Tibial nerve (tissue), 4 donors: ENCODE measurements around the gene CCDC175. TPM values are rescaled to one million over a fixed set of nuclear protein-coding genes. Genes with fewer than 3 reads are reported as not detected.

Source experiments
- DNase-seq, 2 donors: peaks; one replicate each; pipeline ENCODE4 v3.0.0-alpha.2; 2019; ENCODE audit warnings: low spot score in 2 of 2
- H3K27ac ChIP-seq, 4 donors: fragments of 200-600 bp; sonication (generic) in 3 of 4; one replicate each; pipeline ENCODE4 v1.5.1; 2017 to 2019; ENCODE audit warnings: mild to moderate bottlenecking in 1 of 4
- H3K27me3 ChIP-seq, 2 donors: fragments of 200-600 bp; sonication (generic) in 1 of 2; one replicate each; pipeline versions ENCODE4 v1.5.1 to v1.6.0; 2017 to 2019
- H3K36me3 ChIP-seq, 3 donors: fragments of 200-600 bp; sonication (generic); one replicate each; pipeline ENCODE4 v1.5.1; 2018 to 2019
- H3K4me1 ChIP-seq, 4 donors: fragments of 200-600 bp; sonication (generic) in 3 of 4; one replicate each; pipeline ENCODE4 v1.5.1; 2017 to 2019
- H3K4me3 ChIP-seq, 4 donors: fragments of 200-600 bp; sonication (generic) in 3 of 4; one replicate each; pipeline ENCODE4 v1.5.1; 2017 to 2019; ENCODE audit warnings: mild to moderate bottlenecking in 1 of 4, moderate library complexity in 1 of 4
- H3K9me3 ChIP-seq, 4 donors: fragments of 200-600 bp; sonication (generic) in 3 of 4; one replicate each; pipeline ENCODE4 v1.5.1; 2017 to 2019
- CTCF ChIP-seq, 5 experiments: fragments of 200-600 bp in 3 of 5; fragments of 450-650 bp in 2 of 5; sonication (generic) in 3 of 5; IDR thresholded peaks; one replicate each; pipeline ENCODE4 v1.5.1; 2016 to 2019; ENCODE audit warnings: antibody characterized with exemption in 5 of 5, mild to moderate bottlenecking in 3 of 5, moderate library complexity in 2 of 5
- EP300 ChIP-seq, 2 donors: sonication (generic); formaldehyde crosslinking; IDR thresholded peaks; one replicate each; pipeline ENCODE4 v1.6.1; 2017; ENCODE audit warnings: antibody characterized with exemption in 2 of 2, mild to moderate bottlenecking in 1 of 2
- POLR2A ChIP-seq, 2 donors: fragments of 450-650 bp; IDR thresholded peaks; one replicate each; pipeline ENCODE4 v1.6.1; 2017; ENCODE audit warnings: antibody characterized with exemption in 2 of 2, mild to moderate bottlenecking in 2 of 2, moderate library complexity in 2 of 2
- WGBS, 2 donors: methylation state at CpG; one replicate each; pipeline ENCODE4 v1.1.5; 2018; 5-methylcytosine and 5-hydroxymethylcytosine counted together
- total RNA-seq, 4 donors: library from RNA; depleted of rRNA; stranded (reverse); fragments of >200 nt; gene quantifications; one replicate each; pipeline ENCODE4 v1.1.0, GENCODE V29; 2016

The CCDC175 gene
- total RNA-seq, 4 donors from 2014 or later: not detected

GRCh38 chr14:59566725-59567124, 9.9 kb downstream of the CCDC175 start:
- WGBS, 2 donors: 76 to 79% methylated on average over 3 of the region's 3 CpGs
- no peak overlapping the region for H3K4me3 ChIP-seq
- no peaks in the 10 kb centered on the region for H3K27me3 ChIP-seq
- no peaks in the 10 kb centered on the region for H3K36me3 ChIP-seq
- no peak for DNase-seq
- no peak overlapping the region for H3K27ac ChIP-seq
- H3K9me3 ChIP-seq: peaks cover 0 to 6% (median 0%) of the 10 kb centered on the region in 4 donors
- TF ChIP-seq EP300 (IDR thresholded peaks at IDR 0.05) (no peak), CTCF (IDR thresholded peaks at IDR 0.05) (no peak), POLR2A (IDR thresholded peaks at IDR 0.05) (no peak)
- H3K4me1 ChIP-seq: no peaks in the 10 kb centered on the region

GRCh38 chr14:59566296-59566695, 10.3 kb downstream of the CCDC175 start:
- Histone ChIP-seq H3K27me3 (no peaks in the 10 kb centered on the region), H3K27ac (no peak overlapping the region), H3K36me3 (no peaks in the 10 kb centered on the region), H3K4me3 (no peak overlapping the region), H3K4me1 (no peaks in the 10 kb centered on the region), H3K9me3 (peaks cover 0 to 6% (median 0%) of the 10 kb centered on the region in 4 donors)
- DNase-seq: no peak
- WGBS, 2 donors: 25 to 36% methylated on average over 1 of the region's 1 CpG
- no peak for TF ChIP-seq EP300 (IDR thresholded peaks at IDR 0.05)
- no peak for TF ChIP-seq POLR2A (IDR thresholded peaks at IDR 0.05)
- TF ChIP-seq CTCF (IDR thresholded peaks at IDR 0.05): no peak

- Histone ChIP-seq H3K27me3 (no peaks in the 10 kb centered on the region), H3K4me1 (no peaks in the 10 kb centered on the region), H3K36me3 (no peaks in the 10 kb centered on the region), H3K9me3 (peaks cover 0 to 4% (median 0%) of the 10 kb centered on the region in 4 donors), H3K27ac (no peak overlapping the region), H3K4me3 (no peak overlapping the region)
- TF ChIP-seq CTCF (IDR thresholded peaks at IDR 0.05): no peak
- no peak for TF ChIP-seq POLR2A (IDR thresholded peaks at IDR 0.05)
- no peak for TF ChIP-seq EP300 (IDR thresholded peaks at IDR 0.05)
- DNase-seq: no peak
- 71% methylated on average over 1 of the region's 1 CpG for WGBS, 2 donors
Measured at GRCh38 chr14:59565087-59565486, 11.5 kb downstream of the CCDC175 start.

- DNase-seq: no peak
- no peaks in the 10 kb centered on the region for H3K27me3 ChIP-seq
- H3K36me3 ChIP-seq: no peaks in the 10 kb centered on the region
- WGBS, 2 donors: 28 to 39% methylated on average over 2 of the region's 2 CpGs
- no peaks in the 10 kb centered on the region for H3K9me3 ChIP-seq
- no peak for TF ChIP-seq POLR2A (IDR thresholded peaks at IDR 0.05)
- TF ChIP-seq EP300 (IDR thresholded peaks at IDR 0.05): no peak
- no peak for TF ChIP-seq CTCF (IDR thresholded peaks at IDR 0.05)
- no peak overlapping the region for H3K27ac ChIP-seq
- no peaks in the 10 kb centered on the region for H3K4me1 ChIP-seq
- H3K4me3 ChIP-seq: no peak overlapping the region
Measured at GRCh38 chr14:59564366-59564765, 12.2 kb downstream of the CCDC175 start.

GRCh38 chr14:59547310-59547709, 29.3 kb downstream of the CCDC175 start:
- no peak for TF ChIP-seq CTCF (IDR thresholded peaks at IDR 0.05)
- no peak for TF ChIP-seq EP300 (IDR thresholded peaks at IDR 0.05)
- no peak for TF ChIP-seq POLR2A (IDR thresholded peaks at IDR 0.05)
- no peak overlapping the region for H3K4me3 ChIP-seq
- peaks cover 0 to 6% (median 0%) of the 10 kb centered on the region in 4 donors for H3K9me3 ChIP-seq
- no peak for DNase-seq
- no peaks in the 10 kb centered on the region for H3K36me3 ChIP-seq
- H3K27ac ChIP-seq: no peak overlapping the region
- 47 to 52% methylated on average over 2 of the region's 2 CpGs for WGBS, 2 donors
- no peaks in the 10 kb centered on the region for H3K27me3 ChIP-seq
- no peaks in the 10 kb centered on the region for H3K4me1 ChIP-seq
